Transverse colon (tissue), 4 donors: Measurements from ENCODE around the gene ABCB10. TPM values are rescaled to one million over a fixed set of nuclear protein-coding genes. Genes with fewer than 3 reads are reported as not detected.
A peak's percentile ranks its signal among the peaks of the same experiment; 100 is the strongest.
"Not testable (repeated sequence)": the region's sequence is repeated elsewhere in the genome, so short reads cannot be mapped to it uniquely, and the experiment has no call there.

Source experiments
- DNase-seq: peaks from one replicate; pipeline ENCODE4 v3.0.0-alpha.2; 2019
- H3K27ac ChIP-seq, 4 donors: fragments of 200-600 bp; sonication (generic); 2 replicates each; pipeline ENCODE4 v1.5.1; 2016 to 2018; ENCODE audit warnings: inconsistent platforms in 4 of 4
- H3K27me3 ChIP-seq: fragments of 200-600 bp; sonication (generic); 2 replicates; pipeline ENCODE4 v1.5.1; 2017; ENCODE audit warnings: inconsistent platforms
- H3K36me3 ChIP-seq, 4 donors: fragments of 200-600 bp; sonication (generic); 2 replicates each; pipeline ENCODE4 v1.5.1; 2017 to 2019; ENCODE audit warnings: inconsistent platforms in 4 of 4
- H3K4me1 ChIP-seq, 4 donors: fragments of 200-600 bp; sonication (generic); 2 replicates each; pipeline ENCODE4 v1.5.1; 2017 to 2020; ENCODE audit warnings: inconsistent platforms in 4 of 4
- H3K4me3 ChIP-seq, 4 donors: fragments of 200-600 bp; sonication (generic); 1 replicate in 1 of 4; 2 replicates in 3 of 4; pipeline versions ENCODE4 v1.5.1 to v1.6.1; 2017 to 2019; ENCODE audit warnings: inconsistent platforms in 4 of 4
- H3K9me3 ChIP-seq, 2 donors: fragments of 200-600 bp; sonication (generic); 2 replicates each; pipeline ENCODE4 v1.5.1; 2017 to 2019; ENCODE audit warnings: inconsistent platforms in 2 of 2
- EP300 ChIP-seq: sonication (generic); formaldehyde crosslinking; IDR thresholded peaks from one replicate; pipeline ENCODE4 v1.6.1; 2017; ENCODE audit warnings: antibody characterized with exemption, low read depth
- POLR2A ChIP-seq: fragments of 450-650 bp; IDR thresholded peaks from one replicate; pipeline ENCODE4 v1.6.1; 2016; ENCODE audit warnings: antibody characterized with exemption, mild to moderate bottlenecking, moderate library complexity
- POLR2AphosphoS5 ChIP-seq, 3 donors: sonication (generic); formaldehyde crosslinking; IDR thresholded peaks; one replicate each; pipeline ENCODE4 v1.6.1; 2016; ENCODE audit warnings: antibody characterized with exemption in 3 of 3
- WGBS, 2 donors: methylation state at CpG; one replicate each; pipeline ENCODE4 v1.1.5; 2018; ENCODE audit warnings: low coverage in 1 of 2; 5-methylcytosine and 5-hydroxymethylcytosine counted together
- in situ Hi-C, 4 donors: fragments of 200-750 bp; cut with MboI; loops; one replicate each; pipeline versions ENCODE4 v1.15.0 to v1.15.1; 2017; ENCODE audit warnings: low sequenced_read_pairs in 3 of 4, low pct_ligation_motif_present in 1 of 4, low pct_unique_long_range_greater_than_20kb in 1 of 4
- intact Hi-C: fragments of 100-400 bp; cut with DNase I; formaldehyde crosslinking; loops from one replicate; pipeline ENCODE4 v1.15.1; 2023; ENCODE audit warnings: low total_unique reads
- total RNA-seq, 4 donors: library from RNA; depleted of rRNA; stranded (reverse); fragments of >200 nt; gene quantifications; one replicate each; pipeline ENCODE4 v1.1.0, GENCODE V29; 2016
- TF ChIP-seq, protein P1 (sequence below), 5 experiments: fragments of 200-600 bp in 3 of 5; fragments of 450-650 bp in 2 of 5; sonication (generic) in 3 of 5; IDR thresholded peaks; 1 replicate in 2 of 5; 2 replicates in 3 of 5; pipeline ENCODE4 v1.5.1; 2016 to 2017; ENCODE audit warnings: antibody characterized with exemption in 5 of 5, inconsistent platforms in 3 of 5, mild to moderate bottlenecking in 2 of 5, moderate library complexity in 1 of 5

ABCB10 gene
- total RNA-seq, 4 donors from 2014 or later = 4.5 to 22.5 (median 18.9) TPM

DNA sequence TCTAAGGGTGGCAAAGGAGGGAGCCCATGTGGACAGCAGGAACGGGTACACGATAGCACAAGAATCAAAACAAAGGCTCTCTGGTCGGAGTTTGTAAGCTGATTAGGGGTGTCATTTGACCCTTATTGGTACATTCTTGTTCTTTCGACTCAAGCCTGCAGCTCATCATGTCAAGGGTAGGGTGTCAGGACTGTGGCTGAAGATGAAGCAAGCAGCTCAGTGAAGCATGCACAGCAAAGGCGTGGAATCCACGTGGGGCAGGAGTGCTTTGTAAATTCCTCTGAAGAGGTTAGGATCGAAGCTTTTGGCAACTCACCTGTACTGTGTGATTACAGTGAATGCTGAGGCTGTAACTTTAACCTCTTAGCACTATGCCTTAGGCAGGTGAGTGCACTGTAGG, 4.7 kb upstream of the ABCB10 start:
- DNase-seq = no peak
- Histone ChIP-seq H3K27ac (peak overlapping the region; percentile 62 to 80 (median 70)), H3K9me3 (no peaks in the 10 kb centered on the region), H3K4me3 (no peak overlapping the region), H3K27me3 (no peaks in the 10 kb centered on the region), H3K36me3 (no peaks in the 10 kb centered on the region), H3K4me1 (peaks cover 0 to 15% (median 5%) of the 10 kb centered on the region in 4 donors)
- in situ Hi-C loops (loop anchor here in 2 of 4 donors (10.0 kb wide), 2 partner anchors 62 to 72 kb away; partner anchors contain the start of genes TAF5L (in 1 of the 2) and URB2 (in 1 of the 2)), intact Hi-C loops (no loop called here)
- TF ChIP-seq EP300 (no peak), POLR2AphosphoS5 (IDR thresholded peaks at IDR 0.05) (no peak), POLR2A (no peak)
- TF ChIP-seq, protein P1, sequence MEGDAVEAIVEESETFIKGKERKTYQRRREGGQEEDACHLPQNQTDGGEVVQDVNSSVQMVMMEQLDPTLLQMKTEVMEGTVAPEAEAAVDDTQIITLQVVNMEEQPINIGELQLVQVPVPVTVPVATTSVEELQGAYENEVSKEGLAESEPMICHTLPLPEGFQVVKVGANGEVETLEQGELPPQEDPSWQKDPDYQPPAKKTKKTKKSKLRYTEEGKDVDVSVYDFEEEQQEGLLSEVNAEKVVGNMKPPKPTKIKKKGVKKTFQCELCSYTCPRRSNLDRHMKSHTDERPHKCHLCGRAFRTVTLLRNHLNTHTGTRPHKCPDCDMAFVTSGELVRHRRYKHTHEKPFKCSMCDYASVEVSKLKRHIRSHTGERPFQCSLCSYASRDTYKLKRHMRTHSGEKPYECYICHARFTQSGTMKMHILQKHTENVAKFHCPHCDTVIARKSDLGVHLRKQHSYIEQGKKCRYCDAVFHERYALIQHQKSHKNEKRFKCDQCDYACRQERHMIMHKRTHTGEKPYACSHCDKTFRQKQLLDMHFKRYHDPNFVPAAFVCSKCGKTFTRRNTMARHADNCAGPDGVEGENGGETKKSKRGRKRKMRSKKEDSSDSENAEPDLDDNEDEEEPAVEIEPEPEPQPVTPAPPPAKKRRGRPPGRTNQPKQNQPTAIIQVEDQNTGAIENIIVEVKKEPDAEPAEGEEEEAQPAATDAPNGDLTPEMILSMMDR (IDR thresholded peaks at IDR 0.05) = no peak
- 43 to 57% methylated on average over 1 to 7 of the region's 7 CpGs for WGBS, 2 donors

DNA sequence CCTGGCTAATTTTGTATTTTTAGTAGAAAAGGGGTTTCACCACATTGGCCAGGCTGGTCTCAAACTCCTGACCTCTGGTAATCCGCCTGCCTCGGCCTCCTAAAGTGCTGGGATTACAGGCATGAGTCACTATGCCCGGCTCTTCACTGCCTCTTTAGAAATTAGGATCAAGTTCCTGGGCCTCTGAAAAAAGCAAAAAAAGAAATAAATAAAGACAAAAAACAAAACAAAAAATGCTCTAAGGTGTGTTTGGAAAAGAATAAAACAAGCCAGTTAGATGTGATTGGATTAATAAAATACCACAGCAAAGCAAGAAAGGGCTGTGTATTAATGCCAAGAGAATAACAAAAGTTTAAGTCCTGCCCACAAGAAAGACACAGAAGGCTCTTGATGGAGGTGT, 4.2 kb upstream of the ABCB10 start:
- in situ Hi-C loops (loop anchor here in 2 of 4 donors (10.0 kb wide), 2 partner anchors 62 to 72 kb away; partner anchors contain the start of genes TAF5L (in 1 of the 2) and URB2 (in 1 of the 2)), intact Hi-C loops (no loop called here)
- no peaks in the 10 kb centered on the region for H3K36me3 ChIP-seq
- no peaks in the 10 kb centered on the region for H3K9me3 ChIP-seq
- TF ChIP-seq, protein P1 (IDR thresholded peaks at IDR 0.05) = no peak
- no peak overlapping the region for H3K4me3 ChIP-seq
- H3K4me1 ChIP-seq = peaks cover under 1 to 16% (median 5%) of the 10 kb centered on the region in 4 donors
- no peak for DNase-seq
- no peaks in the 10 kb centered on the region for H3K27me3 ChIP-seq
- peak overlapping the region; percentile 62 to 80 (median 70) for H3K27ac ChIP-seq
- 85 to 92% methylated on average over 2 to 3 of the region's 3 CpGs for WGBS, 2 donors

DNA sequence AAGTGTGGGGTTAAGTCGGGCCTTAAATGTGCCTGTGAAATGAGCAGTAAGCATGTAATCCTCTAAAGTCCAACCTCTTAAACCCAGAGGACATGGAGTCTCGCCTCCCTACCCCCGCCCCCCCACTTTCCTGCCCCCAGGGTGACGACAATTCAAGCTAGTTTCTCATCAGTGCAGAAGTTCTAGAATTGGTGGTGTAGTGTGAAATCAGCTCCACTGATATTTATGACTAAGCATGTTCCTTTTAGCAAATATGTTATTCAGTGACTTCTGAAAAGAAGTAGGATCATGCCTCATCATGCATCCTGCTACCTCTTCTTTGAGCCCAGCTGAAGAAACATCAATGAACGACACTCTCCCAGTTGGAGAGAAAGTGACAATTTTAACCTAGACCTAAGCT, 2.6 kb upstream of the ABCB10 start:
- 81 to 85% methylated on average over 2 to 5 of the region's 5 CpGs for WGBS, 2 donors
- DNase-seq = no peak
- in situ Hi-C loops (loop anchor here in 2 of 4 donors (10.0 kb wide), 2 partner anchors 64 to 74 kb away; partner anchors contain the start of genes TAF5L (in 1 of the 2) and URB2 (in 1 of the 2)), intact Hi-C loops (no loop called here)
- TF ChIP-seq EP300 = no peak
- TF ChIP-seq POLR2AphosphoS5 (IDR thresholded peaks at IDR 0.05) = no peak
- no peak for TF ChIP-seq POLR2A
- TF ChIP-seq, protein P1 (IDR thresholded peaks at IDR 0.05) = no peak
- Histone ChIP-seq H3K27me3 (no peaks in the 10 kb centered on the region), H3K9me3 (no peaks in the 10 kb centered on the region), H3K36me3 (no peaks in the 10 kb centered on the region), H3K27ac (peak overlapping the region in 1 of 4 donors; percentile 23), H3K4me3 (no peak overlapping the region), H3K4me1 (peaks cover 10 to 31% (median 19%) of the 10 kb centered on the region in 4 donors)

DNA sequence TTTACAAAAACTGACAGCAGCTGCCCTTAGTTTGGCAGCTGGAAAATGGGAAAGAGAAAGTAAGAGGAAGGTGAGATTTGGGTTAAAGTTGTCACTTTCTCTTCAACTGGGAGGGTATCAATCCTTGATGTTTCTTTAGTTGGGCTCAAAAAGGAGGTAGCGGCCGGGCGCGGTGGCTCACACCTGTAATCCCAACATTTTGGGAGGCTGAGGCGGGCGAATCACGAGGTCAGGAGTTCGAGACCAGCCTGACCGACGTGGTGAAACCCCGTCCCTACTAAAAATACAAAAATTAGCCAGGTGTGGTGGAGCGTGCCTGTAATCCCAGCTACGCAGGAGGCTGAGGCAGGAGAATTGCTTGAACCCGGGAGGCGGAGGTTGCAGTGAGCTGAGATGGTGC, 1.6 kb upstream of the ABCB10 start:
- H3K4me3 ChIP-seq, intact Hi-C loops, H3K36me3 ChIP-seq, H3K9me3 ChIP-seq, DNase-seq, H3K27me3 ChIP-seq: not testable (repeated sequence)
- Histone ChIP-seq H3K4me1 (peaks cover 10 to 34% (median 23%) of the 10 kb centered on the region in 4 donors), H3K27ac (peak overlapping the region in 1 of 4 donors; percentile 98)
- in situ Hi-C loops = loop anchor here in 2 of 4 donors (10.0 kb wide), 2 partner anchors 65 to 75 kb away; partner anchors contain the start of genes TAF5L (in 1 of the 2) and URB2 (in 1 of the 2)
- WGBS, 2 donors = 90 to 100% methylated on average over 3 to 15 of the region's 15 CpGs

DNA sequence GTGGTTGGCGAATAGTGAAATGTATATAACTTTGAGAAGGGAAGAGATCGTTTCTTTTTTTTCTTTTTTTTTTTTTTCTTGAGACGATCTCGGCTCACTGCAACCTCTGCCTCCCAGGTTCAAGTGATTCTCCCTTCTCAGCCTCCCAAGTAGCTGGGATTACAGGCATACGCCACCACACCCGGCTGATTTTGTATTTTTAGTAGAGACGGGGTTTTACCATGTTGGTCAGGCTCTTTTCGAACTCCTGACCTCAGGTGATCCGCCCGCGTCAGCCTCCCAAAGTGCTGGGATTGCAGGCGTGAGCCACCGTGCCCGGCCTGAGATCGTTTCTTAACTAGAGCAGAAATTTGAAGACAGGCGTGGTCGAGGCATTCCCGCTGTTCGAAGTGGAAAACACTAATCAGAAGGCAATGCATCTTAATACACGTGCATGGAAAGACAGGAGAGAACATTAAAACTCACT, 862 bp upstream of the ABCB10 start:
- WGBS, 2 donors = 23% methylated on average over 7 to 20 of the region's 20 CpGs
- intact Hi-C loops = loop anchor here (5.0 kb wide), 1 partner anchor 68 kb away; the partner anchor contains the start of genes TAF5L and URB2
- Histone ChIP-seq H3K4me1 (peaks cover 10 to 34% (median 23%) of the 10 kb centered on the region in 4 donors), H3K4me3 (peak overlapping the region; percentile 71 to 96 (median 86)), H3K27ac (peak overlapping the region; percentile 93 to 99 (median 98))
- H3K27me3 ChIP-seq, in situ Hi-C loops, DNase-seq, H3K36me3 ChIP-seq, H3K9me3 ChIP-seq: not testable (repeated sequence)
